T-helper 2 cell (primary cell): Measurements from ENCODE around the gene CD151.

Experiments
- DNase-seq, 5 experiments: peaks; one replicate each; pipeline versions ENCODE4 v3.0.0 to v3.0.0-alpha.2; 2012 to 2022

The CD151 gene

GRCh38 chr11:829847-830294 is 2.9 kb upstream of the CD151 start:
- no peak for DNase-seq

GRCh38 chr11:830295-831117 is 2.2 kb upstream of the CD151 start:
- DNase-seq: peak in 3 of 5 experiments; percentile 51 to 62 (median 53)

DNA sequence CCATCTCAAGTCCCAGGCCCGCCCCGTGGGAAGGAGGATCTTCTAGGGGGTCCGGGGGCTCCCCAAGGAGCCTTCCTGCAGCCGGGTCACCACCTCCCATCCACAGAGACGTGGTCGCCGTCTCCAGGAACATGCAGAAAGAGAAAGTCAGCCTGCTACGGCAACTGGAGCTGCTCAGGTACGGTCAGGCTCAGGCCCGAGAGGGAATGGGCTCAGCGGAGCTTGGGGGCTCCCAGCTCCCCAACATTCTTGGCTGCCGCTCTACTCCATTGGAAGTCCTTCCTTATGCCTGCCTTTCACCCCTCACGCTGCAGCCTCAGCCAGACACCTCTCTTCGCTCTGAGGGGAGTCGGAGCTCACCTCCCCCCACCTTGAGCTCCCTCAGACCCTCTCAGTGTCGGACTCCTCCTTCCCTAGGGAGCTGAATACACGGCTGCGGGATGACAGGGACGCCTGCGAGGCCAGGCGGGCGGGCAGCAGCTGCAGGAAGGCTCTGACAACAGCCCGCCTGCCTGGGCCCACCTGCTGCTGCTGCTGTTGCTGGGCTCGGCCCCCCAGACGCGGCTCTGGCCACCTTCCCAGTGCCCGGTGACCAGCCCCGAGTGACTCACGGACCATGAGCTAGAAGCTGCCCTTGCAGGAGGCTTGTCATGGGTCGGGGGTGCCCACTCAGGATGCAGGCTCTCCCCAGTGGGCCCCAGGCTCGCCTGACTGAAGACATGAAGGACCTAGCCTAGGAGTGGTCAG is 1.5 kb upstream of the CD151 start:
- DNase-seq: no peak

- no peak for DNase-seq
Measured at GRCh38 chr11:831961-832528, 707 bp upstream of the CD151 start.

GRCh38 chr11:833114-833791 is 501 bp downstream of the CD151 start:
- peak in 2 of 5 experiments; percentile 36 to 39 for DNase-seq

- no peak for DNase-seq
Measured at GRCh38 chr11:833849-834311, 1.1 kb downstream of the CD151 start.

DNA sequence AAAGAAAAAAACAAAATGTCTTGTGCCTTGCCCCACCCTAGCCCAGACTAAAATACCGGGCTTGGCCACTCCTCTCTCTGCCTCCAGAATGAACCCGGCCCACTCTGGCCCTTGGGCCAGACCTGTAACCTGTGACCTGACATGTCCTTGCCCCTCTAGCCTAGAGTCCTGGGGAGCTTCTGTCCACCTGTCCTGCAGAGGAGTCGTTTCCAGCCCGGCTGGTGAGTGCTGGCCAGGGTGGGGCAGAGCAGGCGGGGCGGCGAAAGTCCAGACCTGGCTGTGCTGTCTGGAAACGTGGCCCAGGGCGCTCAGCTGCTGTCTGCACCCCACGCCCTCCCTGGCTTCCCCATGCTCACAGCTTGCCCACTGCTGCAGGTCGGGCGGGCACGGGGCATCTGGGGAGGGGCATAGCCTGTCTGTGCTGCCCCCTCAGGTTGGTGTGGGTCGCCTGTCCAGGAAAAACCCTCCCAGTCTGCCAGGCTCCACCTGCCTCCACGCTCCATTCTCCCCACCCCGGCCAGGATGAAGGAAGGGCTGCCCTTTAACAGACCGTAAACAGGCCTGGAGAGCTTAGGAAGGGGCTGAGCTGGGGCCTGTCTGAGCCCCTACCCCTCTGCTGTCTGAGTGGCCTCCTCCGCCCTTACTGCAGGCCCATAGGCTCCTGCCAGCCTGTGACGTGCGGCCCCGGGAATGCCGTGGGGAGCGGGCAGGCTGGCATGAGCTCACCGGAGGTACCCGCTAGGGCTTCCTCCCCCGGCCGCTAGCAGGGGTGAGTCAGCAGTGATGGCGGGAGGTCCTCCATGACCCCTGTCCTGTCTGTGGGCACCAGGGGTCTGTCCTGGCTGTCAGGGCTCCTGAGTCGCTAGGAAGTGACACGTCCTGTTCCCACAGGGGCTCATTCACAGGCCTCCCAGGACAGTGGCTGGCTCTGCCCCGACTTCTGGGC is 1.9 kb downstream of the CD151 start:
- no peak for DNase-seq

GRCh38 chr11:836274-836673 is 3.5 kb downstream of the CD151 start:
- no peak for DNase-seq

DNA sequence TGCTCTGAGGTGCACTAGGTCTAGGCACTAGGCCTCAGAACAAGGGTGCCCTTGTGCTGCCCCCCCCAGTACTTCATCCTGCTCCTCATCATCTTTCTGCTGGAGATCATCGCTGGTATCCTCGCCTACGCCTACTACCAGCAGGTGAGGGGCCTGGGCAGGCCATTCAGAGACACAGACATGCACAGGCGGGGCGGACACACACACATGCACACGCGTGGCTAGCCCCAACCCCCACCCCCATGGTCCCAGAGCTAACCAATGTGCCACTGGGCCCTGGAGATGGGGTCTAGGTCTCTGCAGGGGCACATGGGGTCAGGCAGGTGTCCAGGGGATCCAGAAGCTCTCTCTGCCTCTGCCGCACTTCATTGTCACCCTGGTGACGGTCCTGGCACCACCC is 3.9 kb downstream of the CD151 start:
- no peak for DNase-seq

GRCh38 chr11:837189-837989 is 4.6 kb downstream of the CD151 start:
- DNase-seq: no peak

DNA sequence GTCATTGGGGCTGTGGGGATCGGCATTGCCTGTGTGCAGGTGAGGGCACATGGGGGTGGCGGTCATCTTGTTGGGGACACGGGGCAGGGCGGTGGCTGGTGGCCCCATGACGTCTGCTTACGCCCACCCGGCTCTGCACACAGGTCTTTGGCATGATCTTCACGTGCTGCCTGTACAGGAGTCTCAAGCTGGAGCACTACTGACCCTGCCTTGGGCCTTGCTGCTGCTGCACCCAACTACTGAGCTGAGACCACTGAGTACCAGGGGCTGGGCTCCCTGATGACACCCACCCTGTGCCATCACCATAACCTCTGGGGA is 5.2 kb downstream of the CD151 start:
- no peak for DNase-seq

GRCh38 chr11:838441-839279 is 5.9 kb downstream of the CD151 start:
- no peak for DNase-seq

- no peak for DNase-seq
Measured at GRCh38 chr11:839280-839623, 6.5 kb downstream of the CD151 start.

- DNase-seq: no peak
Measured at GRCh38 chr11:839875-840617, 7.3 kb downstream of the CD151 start.

DNA sequence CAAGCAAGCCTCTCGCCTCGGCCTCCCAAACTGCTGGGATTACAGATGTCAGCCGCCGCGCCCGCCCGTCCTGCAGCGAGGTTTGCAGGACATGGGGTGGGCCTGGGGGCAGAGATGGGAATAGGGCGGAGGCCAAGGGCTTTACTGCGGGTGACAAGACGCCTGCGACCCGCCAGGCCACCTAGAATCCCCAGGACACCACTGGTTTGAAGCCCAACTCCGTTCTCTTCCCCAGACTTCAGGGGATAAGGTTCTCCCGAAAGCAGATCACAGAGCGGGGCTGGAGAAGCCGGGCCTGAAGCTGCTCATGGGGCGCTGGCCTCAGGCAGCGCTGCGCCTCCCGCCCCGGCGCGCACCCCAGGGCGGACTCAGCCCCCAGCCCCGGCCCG is 9.2 kb downstream of the CD151 start:
- no peak for DNase-seq

- DNase-seq: peak; percentile 78 to 93 (median 81)
Measured at GRCh38 chr11:842370-843002, 9.7 kb downstream of the CD151 start, which contains the start of the genes POLR2L and TSPAN4. Gene POLR2L (minus strand): TSS chr11:842529. CDS start chr11:842508, 21 bp downstream. Gene TSPAN4 (plus strand): TSS chr11:842852. CDS start chr11:850305, 7,453 bp downstream.

DNA sequence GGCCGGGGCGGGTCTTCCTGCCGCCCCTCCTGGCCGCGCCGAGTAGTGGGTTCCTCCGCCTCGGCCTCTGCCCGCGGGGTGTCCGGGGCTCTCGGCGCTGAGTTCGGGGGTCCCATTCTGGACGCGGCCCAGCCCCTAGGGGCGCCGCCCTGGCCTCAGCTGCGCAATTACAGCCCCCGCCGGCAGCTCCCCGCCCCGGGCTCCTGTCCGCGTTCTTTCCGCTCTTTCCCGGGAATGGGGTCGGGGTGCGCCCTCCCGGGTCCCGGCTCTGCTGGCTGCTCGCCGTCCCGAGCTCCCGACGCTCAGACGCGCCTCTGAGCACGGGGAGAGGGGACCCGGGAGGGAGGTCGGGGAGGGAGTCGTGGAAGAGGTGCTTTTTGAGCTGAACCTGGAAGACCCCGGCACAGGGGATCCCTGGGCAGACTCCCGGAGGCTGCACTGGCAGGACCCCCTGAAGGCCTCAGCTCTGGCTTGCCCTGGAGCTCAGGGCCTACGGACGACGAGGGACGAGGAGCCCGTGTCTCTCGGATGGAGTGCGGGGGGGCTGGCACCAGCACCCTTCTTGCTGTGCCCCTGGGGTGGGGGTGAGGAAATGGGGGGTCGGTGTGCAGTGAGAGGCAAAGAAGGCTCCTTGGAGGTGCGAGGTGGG is 10.5 kb downstream of the CD151 start:
- no peak for DNase-seq
